ENCODE results near the gene ZDHHC1.
"Not testable (repeated sequence)": the region's sequence is repeated elsewhere in the genome, so short reads cannot be mapped to it uniquely, and the experiment has no call there.

ZDHHC1 gene

DNA sequence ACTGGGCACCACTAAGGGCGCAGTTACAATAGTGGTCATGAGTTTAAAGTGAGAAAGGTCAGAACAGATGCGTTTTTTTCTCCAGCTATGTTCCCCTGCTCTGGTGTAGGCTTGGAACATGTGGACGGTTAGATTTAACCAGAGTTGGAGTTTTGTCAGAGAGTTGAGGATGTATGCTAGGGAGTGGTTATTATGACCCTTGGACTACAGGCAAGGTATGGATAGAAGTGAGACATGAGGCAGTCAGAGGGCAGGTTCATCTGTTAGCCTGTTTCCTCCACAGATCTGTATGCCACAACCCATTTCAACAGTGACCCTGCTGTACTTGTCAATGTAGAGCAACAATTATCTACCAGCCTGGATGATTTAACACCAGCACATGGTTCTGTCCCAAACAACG lies 45.6 kb downstream of the ZDHHC1 start:
- H3K4me3 Mint-ChIP-seq: no peak overlapping the region
- peaks cover 6% of the 10 kb centered on the region for H3K27me3 Mint-ChIP-seq (ENCODE audit: low read depth)
- no peaks in the 10 kb centered on the region for H3K36me3 Mint-ChIP-seq (ENCODE audit: low read depth)
- H3K9me3 Mint-ChIP-seq: no peaks in the 10 kb centered on the region
- no peak overlapping the region for H3K27ac Mint-ChIP-seq
- no peaks in the 10 kb centered on the region for H3K4me1 Mint-ChIP-seq (ENCODE audit: low read depth)

DNA sequence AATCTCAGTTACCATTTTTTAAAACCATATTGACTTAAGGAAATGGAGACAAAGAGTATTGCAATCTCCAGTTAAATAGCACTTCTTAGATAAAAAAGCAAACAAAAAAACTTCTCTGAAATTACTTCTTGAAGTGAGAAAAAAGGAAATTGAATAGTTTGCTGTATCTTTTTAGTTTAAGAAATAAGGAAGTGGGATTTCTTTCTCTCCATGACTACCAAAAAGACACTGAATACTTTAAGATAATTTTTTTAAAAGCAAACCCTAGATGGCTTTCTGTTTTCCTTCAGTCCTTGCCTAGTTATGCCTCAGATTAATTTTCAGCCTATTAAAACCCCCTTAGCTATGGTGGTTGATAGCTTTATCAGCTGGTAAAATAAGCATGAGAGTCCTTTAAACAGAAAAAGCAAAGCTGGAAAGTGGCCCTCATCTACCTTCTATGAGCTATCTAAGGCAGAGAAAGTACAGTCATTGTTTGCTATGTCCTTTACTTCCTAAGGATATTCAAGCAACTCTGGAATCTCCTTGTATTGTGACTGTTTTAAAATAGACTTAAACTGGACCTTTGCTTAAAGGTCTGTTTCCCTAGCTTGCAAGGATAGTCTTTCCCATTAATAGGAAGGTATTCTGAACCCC lies 51.6 kb downstream of the ZDHHC1 start:
- Mint-ChIP-seq H3K27ac (no peak overlapping the region), H3K4me1 (ENCODE audit: low read depth) (peaks cover 3% of the 10 kb centered on the region), H3K9me3 (no peaks in the 10 kb centered on the region), H3K4me3 (no peak overlapping the region), H3K36me3 (ENCODE audit: low read depth) (no peaks in the 10 kb centered on the region), H3K27me3 (ENCODE audit: low read depth) (peaks cover 20% of the 10 kb centered on the region)

DNA sequence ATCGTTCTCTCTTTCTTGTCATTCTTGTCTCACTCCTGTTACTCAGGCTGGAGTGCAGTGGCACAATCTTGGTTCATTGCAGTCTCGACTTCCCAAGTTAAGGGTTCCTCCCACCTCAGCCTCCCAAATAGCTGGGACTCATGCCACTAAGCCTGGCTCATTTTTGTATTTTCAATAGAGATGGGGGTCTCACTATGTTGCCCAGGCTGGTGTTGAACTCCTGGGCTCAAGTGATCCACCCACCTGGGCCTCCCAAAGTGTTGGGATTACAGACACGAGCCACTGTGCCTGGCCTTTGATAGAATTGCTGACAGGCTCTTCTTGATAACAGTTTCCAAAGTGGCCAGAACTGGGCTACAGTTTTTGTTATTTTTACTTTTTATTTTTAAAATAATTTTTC lies 55.2 kb downstream of the ZDHHC1 start:
- H3K9me3 Mint-ChIP-seq: no peaks in the 10 kb centered on the region
- no peak overlapping the region for H3K27ac Mint-ChIP-seq
- peaks cover 6% of the 10 kb centered on the region for H3K4me1 Mint-ChIP-seq (ENCODE audit: low read depth)
- no peak overlapping the region for H3K4me3 Mint-ChIP-seq
- no peaks in the 10 kb centered on the region for H3K36me3 Mint-ChIP-seq (ENCODE audit: low read depth)
- peaks cover 35% of the 10 kb centered on the region for H3K27me3 Mint-ChIP-seq (ENCODE audit: low read depth)

DNA sequence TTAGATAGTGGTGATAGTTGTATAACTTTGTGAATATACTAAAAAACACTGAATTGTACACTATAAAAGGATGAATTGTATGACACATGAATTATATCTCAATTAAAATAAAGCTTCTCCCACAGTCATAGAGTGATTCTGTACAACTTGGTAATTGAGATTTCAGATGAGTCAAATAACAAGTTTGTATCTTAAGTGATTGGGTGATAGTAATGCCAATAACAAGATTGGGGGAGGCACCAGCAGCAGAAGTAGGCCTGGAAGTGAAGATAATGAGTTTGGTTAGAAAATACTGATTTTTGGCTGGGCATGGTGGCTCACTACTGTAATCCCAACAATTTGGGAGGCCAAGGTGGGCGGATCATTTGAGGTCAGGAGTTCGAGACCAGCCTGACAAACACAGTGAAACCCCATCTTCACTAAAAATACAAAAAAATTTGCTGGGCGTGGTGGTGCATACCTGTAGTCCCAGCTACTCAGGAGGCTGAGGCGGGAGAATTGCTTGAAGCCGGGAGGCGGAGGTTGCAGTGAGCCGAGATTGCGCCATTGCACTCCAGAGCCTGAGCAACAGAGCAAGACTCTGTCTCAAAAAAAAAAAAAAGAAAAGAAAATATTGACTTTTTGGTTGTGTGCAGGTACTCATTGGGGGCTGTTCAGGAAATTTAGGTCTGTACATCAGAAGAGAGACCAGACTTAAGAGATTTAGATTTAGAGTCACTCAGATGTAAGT lies 56.6 kb downstream of the ZDHHC1 start:
- not testable (repeated sequence) for H3K9me3 Mint-ChIP-seq; H3K27ac Mint-ChIP-seq; H3K36me3 Mint-ChIP-seq (ENCODE audit: low read depth); H3K4me3 Mint-ChIP-seq; H3K4me1 Mint-ChIP-seq (ENCODE audit: low read depth)
- H3K27me3 Mint-ChIP-seq (ENCODE audit: low read depth): peaks cover 36% of the 10 kb centered on the region

DNA sequence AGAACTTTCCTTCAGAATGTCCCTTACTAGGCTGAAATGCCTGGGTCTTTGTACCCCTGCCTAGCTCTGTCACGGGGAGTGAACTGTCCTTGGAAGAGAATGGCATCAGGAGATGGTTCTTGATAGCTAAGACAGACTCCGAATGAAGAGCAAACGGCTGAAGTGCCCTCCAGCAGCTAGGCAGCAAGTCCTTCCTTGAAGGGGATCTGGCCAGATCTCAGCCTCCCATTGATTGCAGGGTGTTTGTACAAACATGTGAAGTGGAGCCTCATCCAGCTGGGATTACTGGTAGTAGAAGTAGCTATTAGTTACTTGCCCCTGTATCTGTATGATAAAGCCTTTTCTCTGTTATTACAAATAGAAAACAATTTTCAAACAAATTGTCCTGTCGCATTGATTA lies 58.7 kb downstream of the ZDHHC1 start:
- Mint-ChIP-seq H3K36me3 (ENCODE audit: low read depth) (no peaks in the 10 kb centered on the region), H3K27ac (no peak overlapping the region), H3K4me1 (ENCODE audit: low read depth) (peaks cover 2% of the 10 kb centered on the region), H3K9me3 (no peaks in the 10 kb centered on the region), H3K27me3 (ENCODE audit: low read depth) (peaks cover 28% of the 10 kb centered on the region), H3K4me3 (no peak overlapping the region)

DNA sequence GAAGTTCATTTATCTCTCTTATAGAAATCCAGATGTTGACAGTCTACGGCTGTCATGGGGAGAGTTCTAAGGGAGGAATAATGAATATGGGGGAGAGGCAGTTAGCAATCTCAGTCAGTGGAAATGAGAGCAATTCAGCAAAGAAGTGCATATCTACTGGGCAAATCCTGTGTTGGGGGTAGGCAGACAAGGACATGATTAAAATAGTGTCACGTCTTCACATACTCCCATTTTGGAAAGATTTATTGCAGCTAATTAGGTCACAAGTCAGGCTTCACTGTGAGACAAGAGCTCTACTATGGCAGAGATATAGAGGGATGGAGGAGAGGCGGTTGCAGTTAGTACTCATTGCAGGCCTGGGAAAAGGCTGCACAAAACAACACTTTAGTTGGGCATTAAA lies 59.9 kb downstream of the ZDHHC1 start:
- Mint-ChIP-seq H3K9me3 (no peaks in the 10 kb centered on the region), H3K4me3 (no peak overlapping the region), H3K27ac (no peak overlapping the region), H3K27me3 (ENCODE audit: low read depth) (peaks cover 28% of the 10 kb centered on the region), H3K4me1 (ENCODE audit: low read depth) (peaks cover 2% of the 10 kb centered on the region), H3K36me3 (ENCODE audit: low read depth) (no peaks in the 10 kb centered on the region)

DNA sequence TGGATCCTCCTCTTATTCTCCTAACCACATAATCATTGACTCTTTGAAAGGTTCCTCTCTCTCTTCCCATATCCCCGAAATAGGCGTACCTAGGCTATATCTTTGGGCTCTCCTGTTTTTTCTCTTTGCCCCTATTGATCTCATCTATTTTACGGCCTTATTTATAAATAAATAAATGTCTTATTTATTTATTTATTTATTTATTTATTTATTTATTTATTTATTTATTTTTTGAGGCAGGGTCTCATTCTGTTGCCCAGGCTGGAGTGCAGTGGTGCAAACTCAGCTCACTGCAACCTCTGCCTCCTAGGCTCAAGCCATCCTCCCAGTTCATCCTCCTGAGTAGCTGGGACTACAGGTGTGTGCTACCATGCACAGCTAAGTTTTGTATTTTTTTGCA lies 63.8 kb downstream of the ZDHHC1 start:
- H3K27me3 Mint-ChIP-seq (ENCODE audit: low read depth): peaks cover 21% of the 10 kb centered on the region
- H3K4me1 Mint-ChIP-seq (ENCODE audit: low read depth); H3K4me3 Mint-ChIP-seq; H3K9me3 Mint-ChIP-seq; H3K27ac Mint-ChIP-seq; H3K36me3 Mint-ChIP-seq (ENCODE audit: low read depth): not testable (repeated sequence)

DNA sequence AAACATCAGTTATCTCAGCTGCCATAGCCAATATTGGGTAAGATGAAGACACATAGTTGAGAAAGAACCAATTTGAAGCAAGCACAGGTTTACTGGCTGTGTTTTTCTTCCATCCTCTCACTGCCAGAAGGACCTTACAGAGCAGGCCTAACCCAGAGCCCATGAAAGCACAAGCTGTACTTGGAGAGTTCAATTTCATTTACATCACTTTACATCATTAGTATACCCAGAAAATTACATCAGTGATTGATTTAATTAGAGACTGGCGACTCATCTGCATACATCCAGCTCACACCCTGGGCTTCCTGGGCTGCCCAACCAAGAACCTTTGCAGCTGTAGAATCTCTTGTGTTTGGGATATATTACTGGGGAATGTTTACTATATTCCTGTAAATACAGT lies 66.0 kb downstream of the ZDHHC1 start:
- no peak overlapping the region for H3K27ac Mint-ChIP-seq
- no peaks in the 10 kb centered on the region for H3K9me3 Mint-ChIP-seq
- no peaks in the 10 kb centered on the region for H3K36me3 Mint-ChIP-seq (ENCODE audit: low read depth)

DNA sequence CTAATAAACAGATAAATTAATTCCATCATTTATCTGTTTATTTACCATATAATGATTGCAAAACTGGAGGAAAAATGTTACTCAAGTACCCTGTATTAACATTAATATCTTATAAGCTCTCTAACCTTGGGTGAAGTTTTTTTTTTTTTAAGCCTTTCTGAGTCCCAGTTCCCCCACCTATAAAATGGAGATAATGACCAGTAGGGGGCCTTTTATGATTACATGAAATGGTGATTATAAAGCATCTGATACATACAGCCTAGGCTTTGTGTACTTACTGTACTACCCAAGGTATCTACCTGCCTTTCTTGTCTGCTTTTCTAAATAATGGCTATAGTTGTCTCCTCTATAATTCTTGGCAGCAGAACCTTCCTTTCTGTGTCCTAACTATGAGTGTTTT lies 67.1 kb downstream of the ZDHHC1 start:
- no peaks in the 10 kb centered on the region for H3K4me1 Mint-ChIP-seq (ENCODE audit: low read depth)
- peaks cover 11% of the 10 kb centered on the region for H3K27me3 Mint-ChIP-seq (ENCODE audit: low read depth)
- H3K36me3 Mint-ChIP-seq (ENCODE audit: low read depth): no peaks in the 10 kb centered on the region
- no peaks in the 10 kb centered on the region for H3K9me3 Mint-ChIP-seq
- H3K4me3 Mint-ChIP-seq: no peak overlapping the region
- H3K27ac Mint-ChIP-seq: no peak overlapping the region

More for the DNA sequence above, 66.0 kb downstream of the ZDHHC1 start:
- H3K4me3 Mint-ChIP-seq: no peak overlapping the region
- peaks cover 11% of the 10 kb centered on the region for H3K27me3 Mint-ChIP-seq (ENCODE audit: low read depth)
- no peaks in the 10 kb centered on the region for H3K4me1 Mint-ChIP-seq (ENCODE audit: low read depth)

DNA sequence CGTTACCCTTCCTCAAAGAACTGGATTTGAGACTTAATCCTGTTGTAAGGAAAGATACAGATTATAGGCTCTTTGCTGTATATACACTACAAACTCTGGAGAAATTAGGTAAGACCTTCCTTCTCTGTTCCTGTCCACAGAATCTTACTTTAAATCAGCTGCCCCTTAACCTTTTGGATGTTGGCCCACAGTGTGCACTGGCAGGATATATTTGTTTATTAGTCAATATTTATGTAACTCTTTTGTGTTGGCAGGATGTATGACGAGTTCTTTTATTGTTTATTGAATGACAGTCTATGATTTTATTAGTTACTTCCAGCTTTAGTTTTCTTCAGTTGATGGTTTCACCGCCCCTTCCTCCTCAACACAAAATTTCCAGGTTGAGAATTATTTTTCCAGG lies 69.9 kb downstream of the ZDHHC1 start:
- Mint-ChIP-seq H3K4me1 (ENCODE audit: low read depth) (no peaks in the 10 kb centered on the region), H3K4me3 (no peak overlapping the region), H3K36me3 (ENCODE audit: low read depth) (no peaks in the 10 kb centered on the region), H3K27ac (no peak overlapping the region), H3K27me3 (ENCODE audit: low read depth) (peaks cover 7% of the 10 kb centered on the region), H3K9me3 (no peaks in the 10 kb centered on the region)

DNA sequence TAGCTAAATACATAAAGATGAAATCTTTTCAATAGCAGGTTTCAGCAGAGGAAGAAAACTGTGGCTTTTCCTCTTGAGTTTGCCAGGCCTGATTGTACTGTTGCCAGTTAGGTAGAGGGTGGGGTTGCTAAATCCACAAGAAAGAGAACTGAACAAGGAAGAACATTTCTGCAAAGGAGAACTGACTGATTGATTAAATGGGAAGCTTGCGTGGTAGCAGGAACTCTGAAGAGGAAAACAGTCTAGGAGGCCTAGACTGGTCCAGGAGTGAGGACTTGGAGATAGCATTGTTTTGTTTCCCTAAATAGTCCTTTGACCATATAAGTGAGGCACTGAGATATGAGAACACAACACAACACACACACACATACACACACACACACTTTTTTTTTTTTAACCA lies 70.9 kb downstream of the ZDHHC1 start:
- H3K27ac Mint-ChIP-seq: no peak overlapping the region
- H3K27me3 Mint-ChIP-seq (ENCODE audit: low read depth): peaks cover 7% of the 10 kb centered on the region
- H3K4me1 Mint-ChIP-seq (ENCODE audit: low read depth): no peaks in the 10 kb centered on the region
- H3K36me3 Mint-ChIP-seq (ENCODE audit: low read depth): no peaks in the 10 kb centered on the region
- no peaks in the 10 kb centered on the region for H3K9me3 Mint-ChIP-seq
- no peak overlapping the region for H3K4me3 Mint-ChIP-seq

Measured in T-helper 1 cell treated with Interleukin-12 subunit alpha and Interleukin-12 subunit beta and Interleukin-4 antibody, amounts not matched to agents 30 μg/mL and 1 μg/mL, for 36 hours (primary cell).